A673 (cell line): Measurements from ENCODE around the gene TDRD5. TPM values are rescaled to one million over a fixed set of nuclear protein-coding genes. Genes with fewer than 3 reads are reported as not detected.

Experiments used
- BruUV-seq: library from RNA; stranded (reverse); fragments of 400-500 nt; replicated peaks from 2 replicates; lab custom pipeline; 2021; lab: Mats Ljungman, UMichigan
- CTCF ChIA-PET: fragments of 300-600 bp; sonication (Branson Sonifier 250); formaldehyde crosslinking; loops from one replicate; lab custom pipeline; 2022; ENCODE audit warnings: antibody characterized with exemption; lab: Charles Lee
- POLR2A ChIA-PET: fragments of 300-600 bp; sonication (Branson Sonifier 250); formaldehyde crosslinking; loops from one replicate; lab custom pipeline; 2022; ENCODE audit warnings: antibody characterized with exemption; ENCODE audit not compliant: low non-redundant PET; lab: Charles Lee
- DNase-seq: peaks from one replicate; pipeline ENCODE4 v3.0.0-alpha.2; 2015; ENCODE audit warnings: low spot score
- H3K27ac ChIP-seq: fragments of 200-600 bp; sonication (generic); 2 replicates; pipeline ENCODE4 v1.5.1; 2016; ENCODE audit warnings: mixed run types, low read depth, mild to moderate bottlenecking, mixed read lengths, antibody characterized with exemption, low read length; ENCODE audit not compliant: poor library complexity, severe bottlenecking
- H3K27me3 ChIP-seq: fragments of 200-600 bp; sonication (generic); replicated peaks from 2 replicates; pipeline ENCODE4 v1.6.1; 2017; ENCODE audit warnings: mixed run types, low read depth, mild to moderate bottlenecking, mixed read lengths, antibody characterized with exemption, low read length; ENCODE audit not compliant: insufficient read depth, poor library complexity
- H3K36me3 ChIP-seq: fragments of 200-600 bp; sonication (generic); 2 replicates; pipeline ENCODE4 v1.6.1; 2016; ENCODE audit warnings: mixed run types, mild to moderate bottlenecking, mixed read lengths, antibody characterized with exemption, low read length; ENCODE audit not compliant: insufficient read depth, poor library complexity, severe bottlenecking
- H3K4me1 ChIP-seq: fragments of 200-600 bp; sonication (generic); 2 replicates; pipeline ENCODE4 v1.6.1; 2017; ENCODE audit warnings: mixed run types, mild to moderate bottlenecking, mixed read lengths, antibody characterized with exemption, low read length; ENCODE audit not compliant: insufficient read depth, poor library complexity, severe bottlenecking
- H3K4me3 ChIP-seq: fragments of 200-600 bp; sonication (generic); 2 replicates; pipeline ENCODE4 v1.5.1; 2016; ENCODE audit warnings: low read depth, mixed run types, mild to moderate bottlenecking, mixed read lengths, low read length; ENCODE audit not compliant: poor library complexity, severe bottlenecking
- H3K9me3 ChIP-seq: fragments of 200-600 bp; sonication (generic); 2 replicates; pipeline ENCODE4 v1.6.1; 2016; ENCODE audit warnings: mixed run types, low read depth, mild to moderate bottlenecking, mixed read lengths, antibody characterized with exemption, low read length; ENCODE audit not compliant: poor library complexity, severe bottlenecking
- EZH2 ChIP-seq: fragments of 200-600 bp; sonication (generic); IDR thresholded peaks from 2 replicates; pipeline ENCODE4 v1.6.1; 2017; ENCODE audit warnings: borderline replicate concordance, low read depth, mild to moderate bottlenecking, mixed read lengths, antibody characterized with exemption, low read length; ENCODE audit not compliant: poor library complexity, severe bottlenecking
- intact Hi-C: fragments of 100-400 bp; cut with micrococcal nuclease; formaldehyde crosslinking; loops from one replicate; pipeline ENCODE4 v1.10.0; 2022; ENCODE audit not compliant: unreplicated experiment
- total RNA-seq: library from RNA; stranded (reverse); gene quantifications from 2 replicates; pipeline ENCODE4 v1.2.3, GENCODE V29; 2021
- TF ChIP-seq, protein P1 (sequence below): fragments of 300-800, 200-600 bp; sonication (generic); conservative IDR thresholded peaks from 2 replicates; pipeline ENCODE4 v1.5.1; 2017; ENCODE audit warnings: low read depth, mild to moderate bottlenecking, antibody characterized with exemption, low read length, moderate library complexity, mixed read lengths

Gene TDRD5
- total RNA-seq, 1 experiment from 2014 or later, result not detected

DNA sequence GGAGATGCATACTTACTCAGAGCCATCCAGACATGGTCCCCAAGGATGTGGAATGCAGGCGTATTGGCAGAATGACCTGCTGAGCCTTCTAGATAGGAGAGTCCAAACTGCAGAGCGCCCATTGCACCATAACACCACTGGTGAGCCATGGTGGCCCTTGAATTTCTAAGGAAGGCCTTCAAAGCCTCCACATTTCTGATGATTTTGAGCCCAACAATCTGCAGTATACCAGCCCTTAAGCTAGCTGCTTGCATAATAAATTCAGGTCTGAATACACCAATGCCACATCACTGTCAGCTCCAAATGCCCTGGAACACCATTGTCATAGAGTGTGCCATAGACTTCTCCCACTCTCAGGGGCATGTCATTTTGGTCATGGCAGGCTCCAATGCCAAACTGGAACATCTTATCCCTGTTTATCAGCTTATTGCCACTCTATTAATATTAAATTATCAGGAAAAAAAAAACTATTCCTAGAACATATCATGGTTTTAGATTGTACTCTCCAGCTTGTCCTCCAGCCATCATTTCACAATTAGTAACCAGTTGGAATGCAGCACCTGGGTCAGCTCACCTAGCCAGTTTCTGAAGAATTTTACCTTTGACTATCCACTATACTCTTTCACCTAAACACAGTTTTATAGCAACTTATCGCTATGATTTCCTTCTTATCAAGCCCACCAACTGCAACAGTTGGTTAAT lies 42.8 kb upstream of the TDRD5 start:
- Histone ChIP-seq H3K4me3 (no peak overlapping the region), H3K36me3 (no peaks in the 10 kb centered on the region), H3K27ac (no peak overlapping the region), H3K27me3 (no peaks in the 10 kb centered on the region), H3K9me3 (no peaks in the 10 kb centered on the region), H3K4me1 (no peaks in the 10 kb centered on the region)
- ChIA-PET CTCF (no interaction called here), POLR2A (no interaction called here)
- TF ChIP-seq EZH2, result no peak
- TF ChIP-seq, protein P1, sequence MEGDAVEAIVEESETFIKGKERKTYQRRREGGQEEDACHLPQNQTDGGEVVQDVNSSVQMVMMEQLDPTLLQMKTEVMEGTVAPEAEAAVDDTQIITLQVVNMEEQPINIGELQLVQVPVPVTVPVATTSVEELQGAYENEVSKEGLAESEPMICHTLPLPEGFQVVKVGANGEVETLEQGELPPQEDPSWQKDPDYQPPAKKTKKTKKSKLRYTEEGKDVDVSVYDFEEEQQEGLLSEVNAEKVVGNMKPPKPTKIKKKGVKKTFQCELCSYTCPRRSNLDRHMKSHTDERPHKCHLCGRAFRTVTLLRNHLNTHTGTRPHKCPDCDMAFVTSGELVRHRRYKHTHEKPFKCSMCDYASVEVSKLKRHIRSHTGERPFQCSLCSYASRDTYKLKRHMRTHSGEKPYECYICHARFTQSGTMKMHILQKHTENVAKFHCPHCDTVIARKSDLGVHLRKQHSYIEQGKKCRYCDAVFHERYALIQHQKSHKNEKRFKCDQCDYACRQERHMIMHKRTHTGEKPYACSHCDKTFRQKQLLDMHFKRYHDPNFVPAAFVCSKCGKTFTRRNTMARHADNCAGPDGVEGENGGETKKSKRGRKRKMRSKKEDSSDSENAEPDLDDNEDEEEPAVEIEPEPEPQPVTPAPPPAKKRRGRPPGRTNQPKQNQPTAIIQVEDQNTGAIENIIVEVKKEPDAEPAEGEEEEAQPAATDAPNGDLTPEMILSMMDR, result no peak
- BruUV-seq, result no TSS peak
- DNase-seq, result no peak
- intact Hi-C loops, result no loop called here

DNA sequence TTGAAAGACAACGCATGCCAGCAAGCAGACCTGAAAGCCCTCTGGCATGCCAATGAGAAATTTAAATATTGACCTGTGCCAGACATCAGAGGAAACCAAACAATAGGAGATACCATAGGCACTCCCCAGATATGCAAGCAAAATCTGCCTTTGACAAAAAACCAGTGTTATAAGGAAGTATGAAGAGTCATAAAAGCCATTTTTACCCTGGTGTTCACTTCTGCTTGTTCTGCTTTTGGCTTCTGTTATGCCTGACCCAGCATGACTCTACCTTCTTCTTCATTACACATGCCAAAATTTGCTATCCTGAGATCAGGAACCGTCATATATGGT lies 42.3 kb upstream of the TDRD5 start:
- POLR2A ChIA-PET, result no interaction called here
- H3K9me3 ChIP-seq, result no peaks in the 10 kb centered on the region
- no peak for DNase-seq
- no peaks in the 10 kb centered on the region for H3K4me1 ChIP-seq
- no peak for TF ChIP-seq EZH2
- TF ChIP-seq, protein P1, result no peak
- intact Hi-C loops, result no loop called here
- BruUV-seq, result no TSS peak
- H3K4me3 ChIP-seq, result no peak overlapping the region
- no peaks in the 10 kb centered on the region for H3K36me3 ChIP-seq
- no peak overlapping the region for H3K27ac ChIP-seq
- no peaks in the 10 kb centered on the region for H3K27me3 ChIP-seq
- CTCF ChIA-PET, result no interaction called here

DNA sequence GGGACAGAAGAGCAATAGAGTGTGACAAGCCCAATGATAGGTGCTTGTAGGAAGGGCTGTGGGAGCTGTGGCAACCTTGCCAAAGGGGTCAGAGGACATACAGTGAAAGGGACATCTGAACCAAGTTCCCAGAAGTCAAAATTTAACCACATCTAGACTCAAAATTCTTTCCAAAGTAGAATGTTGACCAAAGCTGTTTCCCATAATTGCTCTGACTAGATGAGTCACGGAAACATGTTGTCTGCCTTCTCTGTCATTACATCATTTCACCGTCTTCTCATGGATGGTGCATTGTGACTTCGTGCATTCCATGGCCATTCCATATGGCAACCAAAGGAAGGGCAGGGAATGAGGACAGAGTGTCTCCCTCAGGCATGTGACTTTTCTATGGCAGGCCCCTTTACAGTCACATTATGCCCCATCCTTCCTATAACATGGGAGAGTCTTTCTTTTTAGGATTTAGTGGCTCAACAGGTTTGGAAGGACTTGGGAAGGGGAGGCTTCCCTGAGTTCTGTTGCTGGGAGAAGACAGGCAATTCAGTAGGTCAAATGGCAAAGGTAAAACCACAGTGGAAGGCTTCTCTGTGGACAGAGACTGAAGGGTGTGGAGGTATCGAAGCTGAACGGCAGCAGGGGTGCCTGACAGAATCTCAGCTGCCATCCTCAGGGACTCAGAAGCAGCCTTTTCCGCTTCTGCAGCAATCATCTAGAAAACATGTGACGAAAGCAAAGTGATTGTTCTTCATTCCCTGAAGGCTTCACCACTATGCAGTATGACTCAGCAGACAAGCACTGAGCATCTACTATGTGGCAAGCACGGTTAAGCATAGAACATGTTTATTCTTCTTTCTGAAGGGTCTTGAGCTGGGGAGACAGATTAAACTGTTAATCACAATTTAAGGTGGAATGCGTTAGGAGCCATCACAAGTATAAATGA lies 40.6 kb upstream of the TDRD5 start:
- TF ChIP-seq EZH2, result no peak
- TF ChIP-seq, protein P1, result no peak
- DNase-seq, result peak; percentile 51
- intact Hi-C loops, result no loop called here
- ChIA-PET POLR2A (interaction anchor here (0.6 kb wide), 1 partner anchor 39 kb away, joined by 3 read pairs; no protein-coding TSS in a partner anchor), CTCF (no interaction called here)
- Histone ChIP-seq H3K36me3 (no peaks in the 10 kb centered on the region), H3K27me3 (no peaks in the 10 kb centered on the region), H3K9me3 (no peaks in the 10 kb centered on the region), H3K27ac (no peak overlapping the region), H3K4me3 (no peak overlapping the region), H3K4me1 (no peaks in the 10 kb centered on the region)
- no TSS peak for BruUV-seq
